ENCODE data around the gene PSD2.

The PSD2 gene

GRCh38 chr5:139861021-139861888 is 65.6 kb downstream of the PSD2 start:
- DNase-seq: no peak

GRCh38 chr5:139861889-139862207 is 66.2 kb downstream of the PSD2 start:
- no peak for DNase-seq

- no peak for DNase-seq
Observed at GRCh38 chr5:139862313-139862712, 66.7 kb downstream of the PSD2 start.

GRCh38 chr5:139862803-139863202 is 67.2 kb downstream of the PSD2 start:
- no peak for DNase-seq

GRCh38 chr5:139863361-139863760 is 67.8 kb downstream of the PSD2 start:
- DNase-seq: no peak

GRCh38 chr5:139863855-139864558 is 68.4 kb downstream of the PSD2 start:
- DNase-seq: peak; percentile 74

- DNase-seq: no peak
Observed at GRCh38 chr5:139864716-139865483, 69.3 kb downstream of the PSD2 start.

GRCh38 chr5:139867109-139867508 is 71.5 kb downstream of the PSD2 start:
- no peak for DNase-seq

- DNase-seq: no peak
Observed at GRCh38 chr5:139867581-139867980, 72.0 kb downstream of the PSD2 start.

GRCh38 chr5:139869042-139869790 is 73.6 kb downstream of the PSD2 start:
- no peak for DNase-seq

- no peak for DNase-seq
Observed at GRCh38 chr5:139870677-139871076, 75.1 kb downstream of the PSD2 start.

- no peak for DNase-seq
Observed at GRCh38 chr5:139871614-139872013, 76.0 kb downstream of the PSD2 start.

- DNase-seq: no peak
Observed at GRCh38 chr5:139872052-139872766, 76.6 kb downstream of the PSD2 start.

GRCh38 chr5:139872851-139873794 is 77.5 kb downstream of the PSD2 start:
- DNase-seq: no peak

GRCh38 chr5:139875957-139876356 is 80.3 kb downstream of the PSD2 start:
- no peak for DNase-seq

GRCh38 chr5:139877129-139877597 is 81.6 kb downstream of the PSD2 start:
- DNase-seq: no peak

GRCh38 chr5:139878093-139878492 is 82.5 kb downstream of the PSD2 start:
- DNase-seq: no peak

- no peak for DNase-seq
Observed at GRCh38 chr5:139880416-139881142, 85.0 kb downstream of the PSD2 start.

- DNase-seq: no peak
Observed at GRCh38 chr5:139881143-139881733, 85.6 kb downstream of the PSD2 start.

GRCh38 chr5:139882316-139882715 is 86.7 kb downstream of the PSD2 start:
- no peak for DNase-seq

Measured in hematopoietic multipotent progenitor cell treated with erythropoietin and hydrocortisone succinate and interleukin-3 and kit ligand, for 4 days (in vitro differentiated cells).